Spleen (tissue), 7 donors: Measurements from ENCODE around the gene MTM1.

Experiments
- CTCF ChIP-seq, 11 experiments: fragments of 200-600 bp in 7 of 11; fragments of 450-650 bp in 4 of 11; sonication (generic) in 4 of 11; IDR thresholded peaks in 8 of 11; conservative IDR thresholded peaks in 3 of 11; 1 replicate in 7 of 11; 2 replicates in 4 of 11; pipeline versions ENCODE4 v1.4.0 to v1.8.0; 2016 to 2021; ENCODE audit warnings: antibody characterized with exemption in 11 of 11, inconsistent platforms in 4 of 11, mild to moderate bottlenecking in 1 of 11
- POLR2A ChIP-seq, 3 donors: fragments of 450-650 bp; IDR thresholded peaks; one replicate each; pipeline ENCODE4 v1.5.1; 2017; ENCODE audit warnings: antibody characterized with exemption in 3 of 3, mild to moderate bottlenecking in 1 of 3
- POLR2AphosphoS5 ChIP-seq, 3 donors: sonication (generic); formaldehyde crosslinking; IDR thresholded peaks; one replicate each; pipeline ENCODE4 v1.5.1; 2017; ENCODE audit warnings: antibody characterized with exemption in 3 of 3
- donor health status: DM: no; HTN: no; CAD: no; lungs with moderate emphysema.
- donor health status: DM: no; HTN: no; CAD: no.
- donor health status: DM: no; HTN: no; CAD: no.

DNA sequence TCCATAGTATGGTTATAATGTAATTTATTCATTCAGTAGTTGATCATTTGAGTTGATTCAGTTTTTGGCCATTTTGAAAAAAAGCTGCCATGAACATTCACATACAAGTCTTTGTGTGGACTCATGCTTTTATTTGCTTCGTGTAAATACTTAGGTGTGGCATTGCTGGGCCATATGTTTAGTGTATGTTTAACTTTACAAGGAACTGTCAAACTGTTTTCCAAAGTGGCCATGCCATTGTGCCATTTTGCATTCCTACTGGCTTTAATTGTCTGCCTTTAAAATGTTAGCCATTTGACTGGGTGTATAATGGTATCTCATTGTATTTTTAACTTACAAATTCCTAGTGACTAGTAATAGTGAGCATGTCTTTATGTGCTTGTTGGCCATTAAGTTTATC is 8.8 kb downstream of the MTM1 start:
- TF ChIP-seq CTCF (IDR thresholded peaks at IDR 0.05 in 8 of 11, conservative IDR thresholded peaks at IDR 0.05 in 3 of 11) (no peak), POLR2A (IDR thresholded peaks at IDR 0.05) (no peak), POLR2AphosphoS5 (IDR thresholded peaks at IDR 0.05) (no peak)
